Neural cell (in vitro differentiated cells): Measurements from ENCODE around the gene SLC29A4. TPM values are rescaled to one million over a fixed set of nuclear protein-coding genes. Genes with fewer than 3 reads are reported as not detected.

Experiments
- H2AFZ ChIP-seq: fragments of 200-600, 300-800 bp; sonication (generic), shearing (Covaris generic); 2 replicates; pipeline ENCODE4 v1.6.0; 2014; ENCODE audit warnings: low read depth, mild to moderate bottlenecking, antibody characterized with exemption, low read length, moderate library complexity
- H3F3A ChIP-seq: fragments of 200-600 bp; shearing (Covaris generic); 2 replicates; pipeline ENCODE4 v1.6.1; 2016; ENCODE audit warnings: mild to moderate bottlenecking, moderate library complexity, mixed read lengths, antibody characterized with exemption, low read length; ENCODE audit not compliant: insufficient read depth, poor library complexity, severe bottlenecking
- H3K27ac ChIP-seq: fragments of 200-600, 300-800 bp; sonication (generic), shearing (Covaris generic); 2 replicates; pipeline ENCODE4 v1.5.1; 2014; ENCODE audit warnings: mild to moderate bottlenecking, low read length, moderate library complexity
- H3K27me3 ChIP-seq: fragments of 300-800, 200-600 bp; sonication (generic), shearing (Covaris generic); 2 replicates; pipeline ENCODE4 v1.6.0; 2014; ENCODE audit warnings: mild to moderate bottlenecking, low read depth, low read length, moderate library complexity; ENCODE audit not compliant: insufficient read depth
- H3K36me3 ChIP-seq: fragments of 300-800, 200-600 bp; sonication (generic), shearing (Covaris generic); 2 replicates; pipeline ENCODE4 v1.5.1; 2014; ENCODE audit warnings: mild to moderate bottlenecking, antibody characterized with exemption, low read length, moderate library complexity; ENCODE audit not compliant: insufficient read depth
- H3K4me2 ChIP-seq: fragments of 300-800, 200-600 bp; sonication (generic), shearing (Covaris generic); 2 replicates; pipeline ENCODE4 v1.6.0; 2014; ENCODE audit warnings: mild to moderate bottlenecking, low read length
- H3K4me3 ChIP-seq: fragments of 300-800, 200-600 bp; sonication (generic), shearing (Covaris generic); 2 replicates; pipeline ENCODE4 v1.5.1; 2014; ENCODE audit warnings: mild to moderate bottlenecking, low read length, moderate library complexity
- H3K79me2 ChIP-seq: fragments of 200-600 bp; shearing (Covaris generic); replicated peaks from 2 replicates; pipeline ENCODE4 v1.6.0; 2014; ENCODE audit warnings: mild to moderate bottlenecking, low read length, moderate library complexity; ENCODE audit not compliant: insufficient read depth
- H3K9ac ChIP-seq: fragments of 300-800, 200-600 bp; sonication (generic), shearing (Covaris generic); 2 replicates; pipeline ENCODE4 v1.6.1; 2016; ENCODE audit warnings: mild to moderate bottlenecking, low read length, mixed read lengths
- H3K9me2 ChIP-seq: fragments of 200-600 bp; shearing (Covaris generic); 2 replicates; pipeline ENCODE4 v1.6.1; 2016; ENCODE audit warnings: mild to moderate bottlenecking, low read length, mixed read lengths; ENCODE audit not compliant: insufficient read depth
- H3K9me3 ChIP-seq: fragments of 200-600, 300-800 bp; sonication (generic), shearing (Covaris generic); 2 replicates; pipeline ENCODE4 v1.6.1; 2016; ENCODE audit warnings: mild to moderate bottlenecking, mixed run types, low read length, moderate library complexity, mixed read lengths
- H4K20me1 ChIP-seq: fragments of 200-600 bp; shearing (Covaris generic); 2 replicates; pipeline ENCODE4 v1.6.1; 2016; ENCODE audit warnings: mild to moderate bottlenecking, mixed run types; ENCODE audit not compliant: insufficient read depth
- CTCF ChIP-seq: fragments of 450-650 bp; IDR thresholded peaks from 2 replicates; pipeline ENCODE4 v1.5.1; 2014; ENCODE audit warnings: antibody characterized with exemption, mild to moderate bottlenecking, moderate library complexity; ENCODE audit not compliant: poor library complexity, severe bottlenecking
- EP300 ChIP-seq: fragments of 450-650 bp; conservative IDR thresholded peaks from 2 replicates; pipeline ENCODE4 v1.6.1; 2014; ENCODE audit warnings: antibody characterized with exemption, mild to moderate bottlenecking, moderate library complexity; ENCODE audit not compliant: poor library complexity, severe bottlenecking
- EZH2 ChIP-seq: fragments of 200-600, 300-800 bp; shearing (Covaris generic), sonication (generic); IDR thresholded peaks from 2 replicates; pipeline ENCODE4 v1.6.1; 2014; ENCODE audit warnings: antibody characterized with exemption, low read length, borderline replicate concordance, mild to moderate bottlenecking; ENCODE audit not compliant: insufficient read depth, poor library complexity, severe bottlenecking
- MXI1 ChIP-seq: fragments of 450-650 bp; conservative IDR thresholded peaks from 2 replicates; pipeline ENCODE4 v1.6.1; 2014; ENCODE audit warnings: antibody characterized with exemption, mild to moderate bottlenecking; ENCODE audit not compliant: poor library complexity, severe bottlenecking
- POLR2AphosphoS5 ChIP-seq: IDR thresholded peaks from 2 replicates; pipeline ENCODE4 v1.6.1; 2012
- RAD21 ChIP-seq: fragments of 450-650 bp; conservative IDR thresholded peaks from 2 replicates; pipeline ENCODE4 v1.6.1; 2014; ENCODE audit warnings: antibody characterized with exemption, mild to moderate bottlenecking, moderate library complexity
- SMC3 ChIP-seq: fragments of 450-650 bp; conservative IDR thresholded peaks from 2 replicates; pipeline ENCODE4 v1.6.1; 2014; ENCODE audit warnings: antibody characterized with exemption, mild to moderate bottlenecking, moderate library complexity; ENCODE audit not compliant: poor library complexity
- polyA plus RNA-seq: library from polyadenylated mRNA; depleted of rRNA; stranded (reverse); fragments of >200 nt; gene quantifications from 2 replicates; pipeline ENCODE4 v1.2.3, GENCODE V29; 2014
- TF ChIP-seq, protein P1 (sequence below): IDR thresholded peaks from 2 replicates; pipeline ENCODE4 v1.6.1; 2012; ENCODE audit warnings: borderline replicate concordance

The SLC29A4 gene
- polyA plus RNA-seq, 1 donor from 2014 or later: 32.4 TPM

DNA sequence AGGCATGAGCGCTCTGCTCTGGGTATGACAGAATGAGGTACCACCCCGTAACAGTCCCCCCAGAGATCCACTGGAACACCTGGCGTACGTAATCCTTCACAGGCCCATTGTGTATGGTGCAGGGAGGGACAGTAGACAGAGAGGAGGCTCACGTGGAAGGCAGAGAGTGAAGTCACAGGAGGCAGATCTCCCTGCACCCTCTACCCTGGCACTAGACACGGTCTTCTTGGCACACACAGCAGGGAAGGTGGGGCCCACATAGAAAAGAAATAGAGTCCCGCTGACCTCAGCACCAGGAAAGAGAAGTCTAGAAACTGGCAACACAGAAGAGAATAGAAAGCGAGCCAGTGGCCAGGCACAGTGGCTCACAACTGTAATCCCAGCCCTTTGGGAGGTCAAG lies 51.9 kb downstream of the SLC29A4 start:
- no peaks in the 10 kb centered on the region for H4K20me1 ChIP-seq
- no peaks in the 10 kb centered on the region for H3K36me3 ChIP-seq

GRCh38 chr7:5337047-5337446 lies 54.3 kb downstream of the SLC29A4 start:
- no peak overlapping the region for H2AFZ ChIP-seq
- H4K20me1 ChIP-seq: no peaks in the 10 kb centered on the region

More for the DNA sequence above, 51.9 kb downstream of the SLC29A4 start:
- H3K4me3 ChIP-seq: no peak overlapping the region
- H3K9ac ChIP-seq: no peak overlapping the region
- no peaks in the 10 kb centered on the region for H3K27me3 ChIP-seq
- no peak overlapping the region for H3K27ac ChIP-seq
- H3K9me3 ChIP-seq: no peaks in the 10 kb centered on the region
- no peak overlapping the region for H2AFZ ChIP-seq
- H3F3A ChIP-seq: no peaks in the 10 kb centered on the region
- peaks cover 24% of the 10 kb centered on the region for H3K79me2 ChIP-seq
- H3K9me2 ChIP-seq: no peaks in the 10 kb centered on the region
- no peak overlapping the region for H3K4me2 ChIP-seq
- TF ChIP-seq EZH2 (no peak), RAD21 (no peak), EP300 (no peak), SMC3 (no peak), CTCF (no peak), POLR2AphosphoS5 (no peak), MXI1 (no peak)
- TF ChIP-seq, protein P1, sequence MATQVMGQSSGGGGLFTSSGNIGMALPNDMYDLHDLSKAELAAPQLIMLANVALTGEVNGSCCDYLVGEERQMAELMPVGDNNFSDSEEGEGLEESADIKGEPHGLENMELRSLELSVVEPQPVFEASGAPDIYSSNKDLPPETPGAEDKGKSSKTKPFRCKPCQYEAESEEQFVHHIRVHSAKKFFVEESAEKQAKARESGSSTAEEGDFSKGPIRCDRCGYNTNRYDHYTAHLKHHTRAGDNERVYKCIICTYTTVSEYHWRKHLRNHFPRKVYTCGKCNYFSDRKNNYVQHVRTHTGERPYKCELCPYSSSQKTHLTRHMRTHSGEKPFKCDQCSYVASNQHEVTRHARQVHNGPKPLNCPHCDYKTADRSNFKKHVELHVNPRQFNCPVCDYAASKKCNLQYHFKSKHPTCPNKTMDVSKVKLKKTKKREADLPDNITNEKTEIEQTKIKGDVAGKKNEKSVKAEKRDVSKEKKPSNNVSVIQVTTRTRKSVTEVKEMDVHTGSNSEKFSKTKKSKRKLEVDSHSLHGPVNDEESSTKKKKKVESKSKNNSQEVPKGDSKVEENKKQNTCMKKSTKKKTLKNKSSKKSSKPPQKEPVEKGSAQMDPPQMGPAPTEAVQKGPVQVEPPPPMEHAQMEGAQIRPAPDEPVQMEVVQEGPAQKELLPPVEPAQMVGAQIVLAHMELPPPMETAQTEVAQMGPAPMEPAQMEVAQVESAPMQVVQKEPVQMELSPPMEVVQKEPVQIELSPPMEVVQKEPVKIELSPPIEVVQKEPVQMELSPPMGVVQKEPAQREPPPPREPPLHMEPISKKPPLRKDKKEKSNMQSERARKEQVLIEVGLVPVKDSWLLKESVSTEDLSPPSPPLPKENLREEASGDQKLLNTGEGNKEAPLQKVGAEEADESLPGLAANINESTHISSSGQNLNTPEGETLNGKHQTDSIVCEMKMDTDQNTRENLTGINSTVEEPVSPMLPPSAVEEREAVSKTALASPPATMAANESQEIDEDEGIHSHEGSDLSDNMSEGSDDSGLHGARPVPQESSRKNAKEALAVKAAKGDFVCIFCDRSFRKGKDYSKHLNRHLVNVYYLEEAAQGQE: no peak

More at GRCh38 chr7:5337047-5337446, 54.3 kb downstream of the SLC29A4 start:
- H3K27me3 ChIP-seq: no peaks in the 10 kb centered on the region
- H3K79me2 ChIP-seq: peaks cover 24% of the 10 kb centered on the region
- no peak overlapping the region for H3K9ac ChIP-seq
- H3K4me2 ChIP-seq: no peak overlapping the region
- H3K9me3 ChIP-seq: no peaks in the 10 kb centered on the region
- no peaks in the 10 kb centered on the region for H3K36me3 ChIP-seq
- no peak overlapping the region for H3K4me3 ChIP-seq
- H3F3A ChIP-seq: no peaks in the 10 kb centered on the region
- H3K27ac ChIP-seq: no peak overlapping the region
- no peaks in the 10 kb centered on the region for H3K9me2 ChIP-seq
- no peak for TF ChIP-seq RAD21
- TF ChIP-seq CTCF: no peak
- TF ChIP-seq EP300: no peak
- TF ChIP-seq, protein P1: no peak
- TF ChIP-seq MXI1: no peak
